GM20000 (cell line): ENCODE results near the gene SRRM3.
"Not testable (repeated sequence)": the region's sequence is repeated elsewhere in the genome, so short reads cannot be mapped to it uniquely, and the experiment has no call there.

ENCODE experiments used
- DNase-seq: peaks from one replicate; pipeline ENCODE4 v3.0.0; 2012; ENCODE audit warnings: low spot score
- TF ChIP-seq, protein P1 (sequence below): IDR thresholded peaks from 2 replicates; pipeline ENCODE4 v1.5.1; 2012; ENCODE audit warnings: mild to moderate bottlenecking, control low read depth; ENCODE audit errors: extremely low read depth, missing control alignments

SRRM3 gene

DNA sequence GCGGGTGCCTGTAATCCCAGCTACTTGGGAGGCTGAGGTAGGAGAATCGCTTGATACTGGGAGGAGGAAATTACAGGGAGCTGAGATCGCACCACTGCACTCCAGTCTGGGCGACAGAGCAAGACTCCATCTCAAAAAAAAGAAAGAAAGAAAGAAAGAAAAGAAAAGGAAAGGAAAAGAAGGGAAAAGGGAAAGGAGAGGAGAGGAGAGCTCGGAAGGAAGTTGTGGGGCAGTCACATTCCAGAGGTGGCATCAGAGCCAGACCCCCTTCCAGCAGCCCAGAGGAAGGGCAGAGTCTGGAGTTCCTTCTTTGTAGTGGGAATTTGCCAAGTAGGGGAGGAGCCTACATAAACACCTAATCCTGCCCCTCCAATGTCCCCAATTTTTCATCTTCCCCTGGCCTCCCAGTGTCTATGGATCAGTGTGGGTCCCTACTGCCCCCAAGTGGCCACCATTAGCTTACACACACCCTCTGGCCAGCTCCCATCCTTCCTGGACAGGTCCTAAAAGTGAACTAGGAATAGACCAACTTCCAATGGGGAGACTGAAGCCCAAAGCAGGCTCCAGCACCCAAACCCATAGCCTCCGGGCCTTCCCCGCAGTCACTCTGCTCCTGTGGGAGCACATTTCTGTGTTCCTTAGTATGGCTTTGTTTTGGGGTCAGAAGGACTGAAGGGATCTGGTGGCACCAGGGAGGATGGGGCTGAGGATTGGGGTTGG lies 61.1 kb downstream of the SRRM3 start:
- TF ChIP-seq, protein P1, sequence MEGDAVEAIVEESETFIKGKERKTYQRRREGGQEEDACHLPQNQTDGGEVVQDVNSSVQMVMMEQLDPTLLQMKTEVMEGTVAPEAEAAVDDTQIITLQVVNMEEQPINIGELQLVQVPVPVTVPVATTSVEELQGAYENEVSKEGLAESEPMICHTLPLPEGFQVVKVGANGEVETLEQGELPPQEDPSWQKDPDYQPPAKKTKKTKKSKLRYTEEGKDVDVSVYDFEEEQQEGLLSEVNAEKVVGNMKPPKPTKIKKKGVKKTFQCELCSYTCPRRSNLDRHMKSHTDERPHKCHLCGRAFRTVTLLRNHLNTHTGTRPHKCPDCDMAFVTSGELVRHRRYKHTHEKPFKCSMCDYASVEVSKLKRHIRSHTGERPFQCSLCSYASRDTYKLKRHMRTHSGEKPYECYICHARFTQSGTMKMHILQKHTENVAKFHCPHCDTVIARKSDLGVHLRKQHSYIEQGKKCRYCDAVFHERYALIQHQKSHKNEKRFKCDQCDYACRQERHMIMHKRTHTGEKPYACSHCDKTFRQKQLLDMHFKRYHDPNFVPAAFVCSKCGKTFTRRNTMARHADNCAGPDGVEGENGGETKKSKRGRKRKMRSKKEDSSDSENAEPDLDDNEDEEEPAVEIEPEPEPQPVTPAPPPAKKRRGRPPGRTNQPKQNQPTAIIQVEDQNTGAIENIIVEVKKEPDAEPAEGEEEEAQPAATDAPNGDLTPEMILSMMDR = peak; percentile 48
- peak; percentile 78 for DNase-seq

DNA sequence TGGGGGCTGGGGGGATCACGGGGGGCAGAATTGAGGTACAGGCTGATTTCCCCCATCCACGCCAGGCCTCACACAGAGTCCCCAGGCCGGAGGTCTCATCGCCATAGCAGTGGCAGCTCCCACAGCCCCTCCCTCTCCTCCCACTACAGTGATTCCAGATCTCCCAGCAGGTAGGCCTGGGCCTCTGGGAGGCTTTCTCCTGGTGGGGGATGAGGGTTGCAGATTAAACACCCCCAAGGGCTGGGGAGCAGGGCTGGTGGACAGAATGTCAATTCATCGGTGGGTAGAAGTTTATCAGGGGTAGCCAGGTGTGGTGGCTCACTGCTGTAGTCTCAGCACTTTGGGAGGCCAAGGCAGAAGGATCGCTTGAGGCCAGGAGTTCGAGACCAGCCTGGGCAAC lies 63.6 kb downstream of the SRRM3 start:
- TF ChIP-seq, protein P1 = no peak

DNA sequence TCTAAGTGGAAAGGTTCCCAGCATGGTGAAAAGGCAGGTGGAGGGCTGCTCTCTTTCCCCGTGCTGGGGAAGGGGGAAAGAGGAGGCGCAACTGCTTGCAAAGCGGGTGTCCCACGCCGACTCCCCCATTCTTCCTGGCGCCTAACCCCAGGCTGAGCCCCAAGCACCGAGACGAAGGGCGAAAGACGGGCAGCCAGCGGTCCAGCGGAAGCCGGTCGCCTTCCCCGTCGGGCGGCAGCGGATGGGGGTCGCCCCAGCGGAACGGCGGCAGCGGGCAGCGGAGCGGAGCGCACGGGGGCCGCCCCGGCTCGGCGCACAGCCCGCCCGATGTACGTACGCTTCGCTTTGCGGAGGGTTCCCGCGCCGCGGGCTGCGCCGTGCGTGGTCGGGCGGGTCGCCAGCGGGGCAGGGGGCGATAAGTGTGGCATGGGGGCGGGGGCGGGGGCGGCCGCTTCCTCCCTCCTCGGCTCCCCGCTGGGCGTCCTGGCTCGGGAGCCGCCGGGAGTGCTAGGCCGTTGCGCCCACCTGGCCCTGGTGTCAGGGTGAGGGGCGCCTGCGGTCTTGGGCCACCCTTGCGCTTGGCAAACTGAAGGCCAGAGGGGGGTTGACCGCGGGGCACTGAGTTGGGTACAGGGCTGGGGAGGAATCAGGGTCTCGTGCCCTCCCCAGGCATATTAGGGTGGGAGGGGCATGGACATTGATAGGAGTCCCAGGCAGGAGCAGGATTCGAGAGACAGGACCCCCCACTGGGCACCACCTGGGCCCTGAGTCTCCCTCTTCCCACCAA lies 65.6 kb downstream of the SRRM3 start:
- TF ChIP-seq, protein P1 = no peak
- DNase-seq = no peak

More for the DNA sequence above, 63.6 kb downstream of the SRRM3 start:
- DNase-seq = no peak

DNA sequence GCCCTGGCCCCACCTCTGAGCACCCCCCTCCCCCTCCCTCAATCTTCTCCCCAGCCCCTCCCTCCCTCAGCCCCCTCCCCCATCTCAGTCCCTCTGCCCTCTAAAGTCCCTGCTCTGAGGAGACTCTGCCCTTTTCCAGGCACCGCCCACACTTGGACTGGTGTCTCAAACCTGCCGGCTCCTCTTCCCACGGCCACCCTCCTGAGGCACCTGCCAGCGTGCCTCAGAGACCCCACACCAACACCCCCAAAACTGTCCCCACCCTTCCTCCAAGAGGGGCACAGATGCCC lies 66.1 kb downstream of the SRRM3 start:
- DNase-seq = no peak
- TF ChIP-seq, protein P1 = no peak

DNA sequence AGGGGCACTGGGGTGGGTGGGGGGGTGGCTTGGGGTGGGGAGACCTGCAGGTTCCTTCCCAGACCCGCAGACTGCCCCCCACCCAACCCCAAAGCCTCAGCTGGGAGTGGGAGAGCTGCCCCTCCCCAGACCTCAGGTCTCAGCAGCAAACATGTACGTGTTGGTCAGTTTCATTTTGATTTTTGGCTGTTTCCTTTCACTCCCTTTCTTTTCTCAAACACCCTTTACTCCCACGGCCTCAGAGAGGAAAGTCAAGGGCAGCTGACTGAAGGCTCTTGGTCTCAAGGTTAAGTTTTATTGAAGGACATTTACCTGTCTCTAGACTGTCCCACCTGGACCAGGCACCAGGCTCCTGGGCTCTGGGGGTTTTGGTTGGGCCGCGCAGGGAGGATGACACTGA lies 66.7 kb downstream of the SRRM3 start:
- no peak for DNase-seq
- TF ChIP-seq, protein P1 = no peak

DNA sequence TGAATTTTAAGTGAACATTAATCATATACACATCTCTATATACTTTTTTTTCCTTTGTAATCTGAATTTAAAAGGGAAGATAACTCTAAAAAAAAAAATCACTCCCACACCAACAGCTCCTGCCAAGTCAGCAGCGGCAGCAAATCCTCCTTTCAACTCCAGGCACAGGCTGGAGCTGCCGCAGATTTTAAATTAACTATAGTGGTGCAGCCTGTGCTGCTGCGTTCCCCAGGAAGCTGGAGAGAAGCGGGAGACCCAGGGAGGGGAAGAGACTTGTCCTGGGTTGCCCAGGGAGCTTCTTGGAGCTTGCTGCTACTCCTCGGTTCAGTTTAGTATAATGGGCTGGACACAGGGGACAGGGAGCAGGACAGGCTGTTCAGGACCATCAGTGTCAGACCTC lies 68.2 kb downstream of the SRRM3 start:
- TF ChIP-seq, protein P1 = no peak
- DNase-seq = no peak

DNA sequence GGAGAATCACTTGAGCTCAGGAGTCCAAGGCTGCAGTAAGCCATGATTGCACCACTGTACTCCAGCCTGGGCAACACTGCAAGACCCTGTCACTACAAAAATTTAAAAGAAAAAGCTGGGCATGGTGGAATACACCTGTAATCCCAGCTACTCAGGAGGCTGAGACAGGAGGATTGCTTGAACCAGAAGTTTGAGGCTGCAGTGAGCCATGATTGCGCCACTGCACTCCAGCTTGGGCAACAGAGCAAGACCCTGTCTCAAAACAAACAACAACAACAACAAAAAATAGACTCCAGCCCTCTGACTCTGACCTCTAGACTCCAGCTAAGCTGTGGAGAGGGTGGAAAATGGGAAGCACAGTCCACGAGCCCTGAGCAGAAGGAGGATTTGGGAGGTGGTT lies 69.7 kb downstream of the SRRM3 start:
- DNase-seq = not testable (repeated sequence)

DNA sequence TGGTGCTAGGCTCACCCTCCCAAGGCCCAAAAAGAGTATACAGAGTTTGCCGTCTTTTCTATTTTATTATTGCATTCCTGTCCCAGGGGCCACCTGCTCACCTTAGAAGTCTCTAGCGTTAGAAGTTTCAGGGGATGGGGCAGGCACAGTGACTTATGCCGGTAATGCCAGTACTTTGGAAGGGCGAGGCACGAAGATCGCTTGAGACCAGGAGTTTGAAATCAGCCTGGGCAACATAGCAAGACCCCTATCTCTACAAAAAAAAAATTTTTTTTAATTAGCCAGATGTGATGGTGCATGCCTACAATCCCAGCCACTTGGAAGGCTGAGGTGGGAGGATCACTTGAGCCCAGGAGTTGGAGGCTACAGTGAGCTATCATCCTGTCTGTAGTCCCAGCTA lies 70.4 kb downstream of the SRRM3 start:
- TF ChIP-seq, protein P1 = no peak
- DNase-seq = no peak
